HG02840 (cell line): ENCODE data around the gene OGFR.

Source experiments
- ATAC-seq: cut with Tn5 transposase; IDR thresholded peaks from one replicate; pipeline ENCODE4 v1.9.1; 2021; ENCODE audit warnings: mild to moderate bottlenecking, moderate library complexity, moderate number of reproducible peaks; ENCODE audit not compliant: unreplicated experiment, low FRiP score

Gene OGFR

GRCh38 chr20:62856931-62857619 is 52.4 kb downstream of the OGFR start:
- no peak for ATAC-seq

GRCh38 chr20:62858058-62858830 is 53.6 kb downstream of the OGFR start:
- no peak for ATAC-seq

GRCh38 chr20:62859721-62860120 is 55.1 kb downstream of the OGFR start:
- no peak for ATAC-seq

GRCh38 chr20:62860391-62860923 is 55.8 kb downstream of the OGFR start:
- ATAC-seq: no peak

- ATAC-seq: peak; percentile 22
Observed at GRCh38 chr20:62860924-62861691, 56.5 kb downstream of the OGFR start.

- peak; percentile 56 for ATAC-seq
Observed at GRCh38 chr20:62861726-62862336, 57.2 kb downstream of the OGFR start, which contains the start of gene TCFL5. TCFL5 (minus strand) TSS chr20:62861822; CDS start chr20:62861670, 152 bp downstream.
